A673 (cell line): ENCODE data around the gene AHRR. TPM values are rescaled to one million over a fixed set of nuclear protein-coding genes. Genes with fewer than 3 reads are reported as not detected.

Experiments
- BruUV-seq: library from RNA; stranded (reverse); fragments of 400-500 nt; replicated peaks from 2 replicates; lab custom pipeline; 2021; lab: Mats Ljungman, UMichigan
- CTCF ChIA-PET: fragments of 300-600 bp; sonication (Branson Sonifier 250); formaldehyde crosslinking; loops from one replicate; lab custom pipeline; 2022; ENCODE audit warnings: antibody characterized with exemption; lab: Charles Lee
- POLR2A ChIA-PET: fragments of 300-600 bp; sonication (Branson Sonifier 250); formaldehyde crosslinking; loops from one replicate; lab custom pipeline; 2022; ENCODE audit warnings: antibody characterized with exemption; ENCODE audit not compliant: low non-redundant PET; lab: Charles Lee
- DNase-seq: peaks from one replicate; pipeline ENCODE4 v3.0.0-alpha.2; 2015; ENCODE audit warnings: low spot score
- H3K27ac ChIP-seq: fragments of 200-600 bp; sonication (generic); 2 replicates; pipeline ENCODE4 v1.5.1; 2016; ENCODE audit warnings: mixed run types, low read depth, mild to moderate bottlenecking, mixed read lengths, antibody characterized with exemption, low read length; ENCODE audit not compliant: poor library complexity, severe bottlenecking
- H3K27me3 ChIP-seq: fragments of 200-600 bp; sonication (generic); replicated peaks from 2 replicates; pipeline ENCODE4 v1.6.1; 2017; ENCODE audit warnings: mixed run types, low read depth, mild to moderate bottlenecking, mixed read lengths, antibody characterized with exemption, low read length; ENCODE audit not compliant: insufficient read depth, poor library complexity
- H3K36me3 ChIP-seq: fragments of 200-600 bp; sonication (generic); 2 replicates; pipeline ENCODE4 v1.6.1; 2016; ENCODE audit warnings: mixed run types, mild to moderate bottlenecking, mixed read lengths, antibody characterized with exemption, low read length; ENCODE audit not compliant: insufficient read depth, poor library complexity, severe bottlenecking
- H3K4me1 ChIP-seq: fragments of 200-600 bp; sonication (generic); 2 replicates; pipeline ENCODE4 v1.6.1; 2017; ENCODE audit warnings: mixed run types, mild to moderate bottlenecking, mixed read lengths, antibody characterized with exemption, low read length; ENCODE audit not compliant: insufficient read depth, poor library complexity, severe bottlenecking
- H3K4me3 ChIP-seq: fragments of 200-600 bp; sonication (generic); 2 replicates; pipeline ENCODE4 v1.5.1; 2016; ENCODE audit warnings: low read depth, mixed run types, mild to moderate bottlenecking, mixed read lengths, low read length; ENCODE audit not compliant: poor library complexity, severe bottlenecking
- H3K9me3 ChIP-seq: fragments of 200-600 bp; sonication (generic); 2 replicates; pipeline ENCODE4 v1.6.1; 2016; ENCODE audit warnings: mixed run types, low read depth, mild to moderate bottlenecking, mixed read lengths, antibody characterized with exemption, low read length; ENCODE audit not compliant: poor library complexity, severe bottlenecking
- CTCF ChIP-seq: fragments of 300-800, 200-600 bp; sonication (generic); conservative IDR thresholded peaks from 2 replicates; pipeline ENCODE4 v1.5.1; 2017; ENCODE audit warnings: low read depth, mild to moderate bottlenecking, antibody characterized with exemption, low read length, moderate library complexity, mixed read lengths
- EZH2 ChIP-seq: fragments of 200-600 bp; sonication (generic); IDR thresholded peaks from 2 replicates; pipeline ENCODE4 v1.6.1; 2017; ENCODE audit warnings: borderline replicate concordance, low read depth, mild to moderate bottlenecking, mixed read lengths, antibody characterized with exemption, low read length; ENCODE audit not compliant: poor library complexity, severe bottlenecking
- intact Hi-C: fragments of 100-400 bp; cut with micrococcal nuclease; formaldehyde crosslinking; loops from one replicate; pipeline ENCODE4 v1.10.0; 2022; ENCODE audit not compliant: unreplicated experiment
- total RNA-seq: library from RNA; stranded (reverse); gene quantifications from 2 replicates; pipeline ENCODE4 v1.2.3, GENCODE V29; 2021

Gene AHRR
- total RNA-seq, 1 experiment from 2014 or later, result 2.2 TPM

GRCh38 chr5:362978-363765 is 41.7 kb downstream of the AHRR start:
- TF ChIP-seq CTCF (no peak), EZH2 (no peak)
- ChIA-PET POLR2A (no interaction called here), CTCF (no interaction called here)
- intact Hi-C loops, result no loop called here
- no peak for DNase-seq
- Histone ChIP-seq H3K4me3 (no peak overlapping the region), H3K27ac (no peak overlapping the region), H3K9me3 (peaks cover 10% of the 10 kb centered on the region), H3K27me3 (no peaks in the 10 kb centered on the region), H3K36me3 (no peaks in the 10 kb centered on the region), H3K4me1 (no peaks in the 10 kb centered on the region)
- BruUV-seq, result no TSS peak

DNA sequence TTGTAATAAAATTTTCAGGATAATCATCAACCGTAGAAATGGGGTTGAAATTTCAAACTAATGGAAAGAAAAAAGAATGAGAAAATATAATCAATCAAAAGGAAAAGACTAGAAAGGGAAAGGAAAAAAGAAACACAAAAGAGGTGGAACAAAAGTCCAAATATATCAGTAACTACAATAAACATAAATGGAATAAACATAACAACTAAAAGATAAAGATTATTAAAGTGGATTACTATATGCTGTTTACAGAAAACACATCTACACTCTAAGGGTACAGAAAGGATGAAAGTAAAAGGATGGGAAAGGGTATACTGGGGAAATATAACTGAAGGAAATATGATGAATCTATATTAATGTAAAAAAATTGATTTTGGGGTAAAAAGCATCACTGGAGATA is 43.0 kb downstream of the AHRR start:
- no peaks in the 10 kb centered on the region for H3K27me3 ChIP-seq
- H3K36me3 ChIP-seq, result no peaks in the 10 kb centered on the region
- intact Hi-C loops, result no loop called here
- no peaks in the 10 kb centered on the region for H3K4me1 ChIP-seq
- BruUV-seq, result no TSS peak
- H3K9me3 ChIP-seq, result peaks cover 10% of the 10 kb centered on the region
- DNase-seq, result no peak
- CTCF ChIA-PET, result no interaction called here
- H3K4me3 ChIP-seq, result no peak overlapping the region
- H3K27ac ChIP-seq, result no peak overlapping the region
- POLR2A ChIA-PET, result no interaction called here
- TF ChIP-seq EZH2, result no peak
- TF ChIP-seq CTCF, result no peak

DNA sequence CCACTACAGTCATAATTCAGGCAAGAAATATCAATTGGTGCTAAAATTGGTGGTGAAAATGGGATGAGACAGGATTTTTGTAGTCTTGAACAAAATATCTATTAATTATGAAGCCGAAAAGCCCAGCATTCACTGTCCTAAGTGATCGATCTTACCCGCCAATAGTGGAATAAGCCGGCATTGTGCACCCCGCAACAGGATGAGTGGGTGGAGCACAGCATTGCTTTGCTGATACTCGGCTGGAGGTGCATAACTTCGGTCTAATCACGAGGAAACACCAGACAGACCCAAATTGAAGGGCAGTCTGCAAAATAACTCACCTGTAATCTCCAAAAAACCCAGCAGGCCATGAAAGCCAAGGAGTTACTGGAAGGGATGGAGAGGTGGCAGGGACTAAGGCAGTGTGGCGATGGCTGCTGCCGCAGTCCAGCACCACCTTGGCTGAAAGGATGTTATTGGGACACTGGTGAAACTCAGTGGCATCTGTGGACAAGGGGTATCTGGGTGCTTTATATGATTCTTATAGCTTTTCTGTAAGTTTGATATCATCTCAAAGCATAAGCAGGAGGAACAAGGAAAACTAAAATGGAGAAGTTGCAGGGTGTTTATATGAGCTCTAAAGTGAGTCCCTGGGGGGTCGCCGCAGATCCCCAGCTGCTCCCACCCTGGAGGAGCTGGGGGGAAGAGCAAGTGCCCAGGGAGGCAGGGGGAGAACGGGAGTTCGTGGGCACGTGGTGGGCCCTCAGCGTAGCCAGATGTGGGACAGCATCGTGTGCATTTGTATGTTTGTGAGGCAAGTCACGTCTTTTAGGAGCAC is 45.2 kb downstream of the AHRR start:
- BruUV-seq, result no TSS peak
- H3K27ac ChIP-seq, result no peak overlapping the region
- H3K4me1 ChIP-seq, result peaks cover 7% of the 10 kb centered on the region
- TF ChIP-seq EZH2, result no peak
- no peak for TF ChIP-seq CTCF
- ChIA-PET CTCF (no interaction called here), POLR2A (no interaction called here)
- no peaks in the 10 kb centered on the region for H3K36me3 ChIP-seq
- no peak for DNase-seq
- no peaks in the 10 kb centered on the region for H3K27me3 ChIP-seq
- peaks cover 10% of the 10 kb centered on the region for H3K9me3 ChIP-seq
- H3K4me3 ChIP-seq, result no peak overlapping the region
- intact Hi-C loops, result no loop called here
